Measurements from ENCODE around the gene IRGQ.

- TF ChIP-seq CTCF (IDR thresholded peaks at IDR 0.05; ENCODE audit: low read length) (no peak), EZH2 (IDR thresholded peaks at IDR 0.05; ENCODE audit: borderline replicate concordance, low read length) (no peak)
Measured at GRCh38 chr19:43623889-43624670, 28.1 kb upstream of the IRGQ start.

Data from OCI-LY1 (cell line).